Duodenal mucosa (tissue), 2 donors: Measurements from ENCODE around the gene EIF4B.

Experiments used
- H3K27ac ChIP-seq: one replicate; pipeline ENCODE4 v1.7.0; 2013; ENCODE audit warnings: low read depth, low read length
- H3K27me3 ChIP-seq, 2 donors: one replicate each; pipeline ENCODE4 v1.7.0; 2013; ENCODE audit warnings: low read length in 2 of 2, control low read depth in 1 of 2; ENCODE audit not compliant: insufficient read depth in 2 of 2, control insufficient read depth in 1 of 2
- H3K36me3 ChIP-seq, 2 donors: one replicate each; pipeline ENCODE4 v1.7.0; 2013; ENCODE audit warnings: low read length in 2 of 2, control low read depth in 1 of 2; ENCODE audit not compliant: insufficient read depth in 2 of 2, control insufficient read depth in 1 of 2
- H3K4me1 ChIP-seq, 2 donors: one replicate each; pipeline ENCODE4 v1.7.0; 2013; ENCODE audit warnings: low read length in 2 of 2, control low read depth in 1 of 2; ENCODE audit not compliant: insufficient read depth in 2 of 2, control insufficient read depth in 1 of 2
- H3K4me3 ChIP-seq, 2 donors: one replicate each; pipeline ENCODE4 v1.7.0; 2013; ENCODE audit warnings: low read length in 2 of 2, low read depth in 1 of 2
- H3K9ac ChIP-seq, 2 donors: one replicate each; pipeline ENCODE4 v1.7.0; 2013; ENCODE audit warnings: low read length in 2 of 2, low read depth in 1 of 2
- H3K9me3 ChIP-seq, 2 donors: one replicate each; pipeline ENCODE4 v1.7.0; 2013; ENCODE audit warnings: low read length in 2 of 2, control low read depth in 1 of 2; ENCODE audit not compliant: control insufficient read depth in 1 of 2

EIF4B gene

GRCh38 chr12:53005986-53006809 lies at the start of gene EIF4B:
TSS of gene EIF4B (plus strand) at chr12:53006456. CDS start at chr12:53006484, 28 bp downstream.
- H3K27me3 ChIP-seq: no peaks in the 10 kb centered on the region
- peak within 1 kb of the TSS; percentile 91 for H3K27ac ChIP-seq
- H3K4me3 ChIP-seq: peak within 1 kb of the TSS; percentile 97 to 99
- no peaks in the 10 kb centered on the region for H3K36me3 ChIP-seq
- peak within 1 kb of the TSS; percentile 96 to 97 for H3K9ac ChIP-seq
- H3K9me3 ChIP-seq: peaks cover 0 to 2% of the 10 kb centered on the region in 2 donors
- H3K4me1 ChIP-seq: peaks cover 40 to 44% of the 10 kb centered on the region in 2 donors

- H3K36me3 ChIP-seq: peaks cover 4 to 7% of the 10 kb centered on the region in 2 donors
- H3K4me1 ChIP-seq: peaks cover under 1 to 4% of the 10 kb centered on the region in 2 donors
- H3K4me3 ChIP-seq: no peak overlapping the region
- H3K9ac ChIP-seq: no peak overlapping the region
- H3K27me3 ChIP-seq: no peaks in the 10 kb centered on the region
- no peaks in the 10 kb centered on the region for H3K9me3 ChIP-seq
- H3K27ac ChIP-seq: no peak overlapping the region
These were observed 49.3 kb upstream of the EIF4B start for GRCh38 chr12:52956987-52957386.

GRCh38 chr12:52964556-52965336 lies 41.5 kb upstream of the EIF4B start:
- H3K27ac ChIP-seq: no peak overlapping the region
- H3K9ac ChIP-seq: peak overlapping the region; percentile 0 to 47
- H3K4me3 ChIP-seq: peak overlapping the region; percentile 47 to 61

GRCh38 chr12:52965337-52965731 lies 40.9 kb upstream of the EIF4B start:
- peaks cover 12 to 14% of the 10 kb centered on the region in 2 donors for H3K4me1 ChIP-seq
- H3K4me3 ChIP-seq: peak overlapping the region; percentile 47 to 61
- H3K9me3 ChIP-seq: no peaks in the 10 kb centered on the region
- peak overlapping the region; percentile 0 to 47 for H3K9ac ChIP-seq
- no peaks in the 10 kb centered on the region for H3K36me3 ChIP-seq
- H3K27ac ChIP-seq: no peak overlapping the region
- no peaks in the 10 kb centered on the region for H3K27me3 ChIP-seq

More at GRCh38 chr12:52964556-52965336, 41.5 kb upstream of the EIF4B start:
- peaks cover 8 to 13% of the 10 kb centered on the region in 2 donors for H3K4me1 ChIP-seq
- H3K27me3 ChIP-seq: no peaks in the 10 kb centered on the region
- H3K9me3 ChIP-seq: no peaks in the 10 kb centered on the region
- no peaks in the 10 kb centered on the region for H3K36me3 ChIP-seq

GRCh38 chr12:52969166-52969795 lies 37.0 kb upstream of the EIF4B start:
- no peak overlapping the region for H3K9ac ChIP-seq
- peaks cover 25 to 29% of the 10 kb centered on the region in 2 donors for H3K4me1 ChIP-seq
- no peaks in the 10 kb centered on the region for H3K36me3 ChIP-seq
- H3K27ac ChIP-seq: no peak overlapping the region
- no peaks in the 10 kb centered on the region for H3K9me3 ChIP-seq
- no peaks in the 10 kb centered on the region for H3K27me3 ChIP-seq
- no peak overlapping the region for H3K4me3 ChIP-seq

GRCh38 chr12:52969828-52970569 lies 36.3 kb upstream of the EIF4B start:
- H3K9ac ChIP-seq: peak overlapping the region; percentile 50 to 71
- H3K36me3 ChIP-seq: no peaks in the 10 kb centered on the region
- H3K4me1 ChIP-seq: peaks cover 27 to 31% of the 10 kb centered on the region in 2 donors
- H3K27me3 ChIP-seq: no peaks in the 10 kb centered on the region
- peak overlapping the region; percentile 47 for H3K27ac ChIP-seq
- H3K4me3 ChIP-seq: no peak overlapping the region
- H3K9me3 ChIP-seq: no peaks in the 10 kb centered on the region

- Histone ChIP-seq H3K9ac (peak overlapping the region; percentile 36 to 54), H3K4me3 (no peak overlapping the region), H3K4me1 (peaks cover 39 to 41% of the 10 kb centered on the region in 2 donors), H3K36me3 (no peaks in the 10 kb centered on the region), H3K27me3 (no peaks in the 10 kb centered on the region), H3K27ac (peak overlapping the region; percentile 50), H3K9me3 (no peaks in the 10 kb centered on the region)
These were observed 34.5 kb upstream of the EIF4B start for GRCh38 chr12:52971679-52972329.

- Histone ChIP-seq H3K27me3 (no peaks in the 10 kb centered on the region), H3K36me3 (no peaks in the 10 kb centered on the region)
These were observed 31.1 kb upstream of the EIF4B start for GRCh38 chr12:52975204-52975603.

More at GRCh38 chr12:52975204-52975603, 31.1 kb upstream of the EIF4B start:
- H3K9ac ChIP-seq: no peak overlapping the region
- no peak overlapping the region for H3K4me3 ChIP-seq
- no peaks in the 10 kb centered on the region for H3K9me3 ChIP-seq
- H3K4me1 ChIP-seq: peaks cover 35 to 36% of the 10 kb centered on the region in 2 donors
- H3K27ac ChIP-seq: no peak overlapping the region
